Loucy (cell line): ENCODE measurements around the gene PPM1B.

Source experiments
- H2AFZ ChIP-seq: fragments of 200-600 bp; sonication (generic); 2 replicates; pipeline ENCODE4 v1.6.0; 2016; ENCODE audit warnings: antibody characterized with exemption, mild to moderate bottlenecking, low read length, moderate library complexity
- H3F3A ChIP-seq: fragments of 200-600 bp; 2 replicates; pipeline ENCODE4 v1.6.0; 2016; ENCODE audit warnings: antibody characterized with exemption, low read depth, mild to moderate bottlenecking
- H3K27me3 ChIP-seq: fragments of 200-600 bp; sonication (generic); 2 replicates; pipeline ENCODE4 v1.6.1; 2014; ENCODE audit warnings: low read length, mild to moderate bottlenecking; ENCODE audit not compliant: insufficient read depth, poor library complexity, severe bottlenecking
- H3K36me3 ChIP-seq: fragments of 200-600 bp; sonication (generic); 2 replicates; pipeline ENCODE4 v1.6.1; 2016; ENCODE audit warnings: low read length; ENCODE audit not compliant: insufficient read depth
- H3K4me1 ChIP-seq: fragments of 200-600 bp; sonication (generic); 2 replicates; pipeline ENCODE4 v1.5.1; 2014; ENCODE audit warnings: low read length, mild to moderate bottlenecking; ENCODE audit not compliant: insufficient read depth, poor library complexity, severe bottlenecking
- H3K4me2 ChIP-seq: fragments of 200-600 bp; sonication (generic); 2 replicates; pipeline ENCODE4 v1.6.0; 2014; ENCODE audit warnings: antibody characterized with exemption, low read length, low read depth, mild to moderate bottlenecking; ENCODE audit not compliant: poor library complexity, severe bottlenecking
- H3K4me3 ChIP-seq: fragments of 200-600 bp; sonication (generic); 2 replicates; pipeline ENCODE4 v1.5.1; 2014; ENCODE audit warnings: low read length, mild to moderate bottlenecking, mixed read lengths; ENCODE audit not compliant: poor library complexity, severe bottlenecking
- H3K79me2 ChIP-seq: fragments of 200-600 bp; sonication (generic); 2 replicates; pipeline ENCODE4 v1.6.1; 2014; ENCODE audit warnings: low read length; ENCODE audit not compliant: insufficient read depth
- H3K9ac ChIP-seq: fragments of 200-600 bp; sonication (generic); 2 replicates; pipeline ENCODE4 v1.6.0; 2014; ENCODE audit warnings: mild to moderate bottlenecking, low read depth, low read length, moderate library complexity; ENCODE audit not compliant: poor library complexity, severe bottlenecking
- H3K9me2 ChIP-seq: fragments of 200-600 bp; sonication (generic); replicated peaks from 2 replicates; pipeline ENCODE4 v1.6.1; 2016; ENCODE audit warnings: low read depth, low read length, mixed read lengths
- H3K9me3 ChIP-seq: fragments of 200-600 bp; sonication (generic); 2 replicates; pipeline ENCODE4 v1.6.1; 2014; ENCODE audit warnings: mild to moderate bottlenecking, antibody characterized with exemption, low read length, low read depth; ENCODE audit not compliant: insufficient read depth
- H4K20me1 ChIP-seq: fragments of 200-600 bp; sonication (generic); 2 replicates; pipeline ENCODE4 v1.6.0; 2014; ENCODE audit warnings: antibody characterized with exemption, low read length, mild to moderate bottlenecking; ENCODE audit not compliant: insufficient read depth, poor library complexity, severe bottlenecking
- EZH2phosphoT487 ChIP-seq: fragments of 200-600 bp; IDR thresholded peaks from 2 replicates; pipeline ENCODE4 v1.6.1; 2018; ENCODE audit warnings: antibody characterized with exemption, mild to moderate bottlenecking, moderate library complexity, borderline replicate concordance
- TF ChIP-seq, protein P1 (sequence below): fragments of 200-600 bp; sonication (generic); conservative IDR thresholded peaks from 2 replicates; pipeline ENCODE4 v1.5.1; 2014; ENCODE audit warnings: mild to moderate bottlenecking, antibody characterized with exemption, low read length

PPM1B gene

DNA sequence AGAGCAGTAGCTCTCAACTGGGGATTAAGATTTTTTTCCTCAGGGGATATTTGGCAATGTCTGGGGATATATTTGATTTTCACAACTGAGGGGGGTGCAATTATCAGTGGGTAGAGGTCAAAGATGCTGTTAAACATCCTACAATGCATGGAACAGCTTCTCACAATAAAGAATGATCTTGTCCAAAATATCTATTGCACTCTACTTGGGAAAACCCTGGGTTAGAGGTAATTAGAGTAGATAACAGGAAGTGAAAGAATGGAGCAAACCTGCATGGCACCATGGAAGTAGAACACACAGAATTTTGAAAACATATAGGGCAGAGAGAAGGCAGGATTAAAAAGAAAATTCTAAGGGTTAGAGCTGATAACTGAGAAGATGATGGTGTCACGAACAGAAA, 26.4 kb upstream of the PPM1B start:
- Histone ChIP-seq H3K9me3 (no peaks in the 10 kb centered on the region), H3K9ac (no peak overlapping the region)
- TF ChIP-seq EZH2phosphoT487 = no peak
- TF ChIP-seq, protein P1, sequence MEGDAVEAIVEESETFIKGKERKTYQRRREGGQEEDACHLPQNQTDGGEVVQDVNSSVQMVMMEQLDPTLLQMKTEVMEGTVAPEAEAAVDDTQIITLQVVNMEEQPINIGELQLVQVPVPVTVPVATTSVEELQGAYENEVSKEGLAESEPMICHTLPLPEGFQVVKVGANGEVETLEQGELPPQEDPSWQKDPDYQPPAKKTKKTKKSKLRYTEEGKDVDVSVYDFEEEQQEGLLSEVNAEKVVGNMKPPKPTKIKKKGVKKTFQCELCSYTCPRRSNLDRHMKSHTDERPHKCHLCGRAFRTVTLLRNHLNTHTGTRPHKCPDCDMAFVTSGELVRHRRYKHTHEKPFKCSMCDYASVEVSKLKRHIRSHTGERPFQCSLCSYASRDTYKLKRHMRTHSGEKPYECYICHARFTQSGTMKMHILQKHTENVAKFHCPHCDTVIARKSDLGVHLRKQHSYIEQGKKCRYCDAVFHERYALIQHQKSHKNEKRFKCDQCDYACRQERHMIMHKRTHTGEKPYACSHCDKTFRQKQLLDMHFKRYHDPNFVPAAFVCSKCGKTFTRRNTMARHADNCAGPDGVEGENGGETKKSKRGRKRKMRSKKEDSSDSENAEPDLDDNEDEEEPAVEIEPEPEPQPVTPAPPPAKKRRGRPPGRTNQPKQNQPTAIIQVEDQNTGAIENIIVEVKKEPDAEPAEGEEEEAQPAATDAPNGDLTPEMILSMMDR = no peak

DNA sequence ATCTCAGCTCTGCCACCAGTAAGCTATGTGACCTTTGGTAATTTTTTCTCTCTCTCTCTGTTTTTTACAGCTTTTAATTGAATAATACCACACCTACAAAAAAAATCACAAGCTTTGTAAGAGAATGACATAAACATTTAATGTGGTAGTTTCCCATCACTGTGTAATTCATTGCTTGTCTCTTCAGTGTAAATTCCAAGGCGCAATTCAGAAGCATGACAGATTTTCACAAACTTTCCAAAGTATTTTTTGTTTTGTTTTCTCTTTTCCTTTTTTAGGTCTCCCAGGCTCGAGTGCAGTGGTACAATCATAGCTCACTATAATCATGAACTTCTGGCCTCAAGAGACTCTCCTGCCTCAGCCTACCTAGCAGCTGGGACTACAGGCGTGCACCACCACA, 25.0 kb upstream of the PPM1B start:
- TF ChIP-seq, protein P1 = no peak
- no peak for TF ChIP-seq EZH2phosphoT487
- no peak overlapping the region for H3K9ac ChIP-seq

More for the DNA sequence above, 26.4 kb upstream of the PPM1B start:
- H2AFZ ChIP-seq = no peak overlapping the region
- no peaks in the 10 kb centered on the region for H3K36me3 ChIP-seq
- no peaks in the 10 kb centered on the region for H3K27me3 ChIP-seq
- no peaks in the 10 kb centered on the region for H3K9me2 ChIP-seq
- H3F3A ChIP-seq = no peaks in the 10 kb centered on the region
- peaks cover 14% of the 10 kb centered on the region for H3K4me1 ChIP-seq
- H3K4me3 ChIP-seq = no peak overlapping the region
- H3K4me2 ChIP-seq = no peak overlapping the region
- no peaks in the 10 kb centered on the region for H4K20me1 ChIP-seq
- H3K79me2 ChIP-seq = no peaks in the 10 kb centered on the region

GRCh38 chr2:44148999-44149398, 19.7 kb upstream of the PPM1B start:
- TF ChIP-seq, protein P1 = no peak
- no peak for TF ChIP-seq EZH2phosphoT487
- H3K79me2 ChIP-seq = no peaks in the 10 kb centered on the region
- H3K9ac ChIP-seq = no peak overlapping the region
- no peaks in the 10 kb centered on the region for H3K36me3 ChIP-seq
- H3K4me3 ChIP-seq = no peak overlapping the region
- H4K20me1 ChIP-seq = no peaks in the 10 kb centered on the region
- H3F3A ChIP-seq = no peaks in the 10 kb centered on the region
- no peaks in the 10 kb centered on the region for H3K9me2 ChIP-seq
- H3K9me3 ChIP-seq = no peaks in the 10 kb centered on the region
- no peak overlapping the region; the same call in 1 of the 2 replicates for H2AFZ ChIP-seq
- H3K4me2 ChIP-seq = no peak overlapping the region
- no peaks in the 10 kb centered on the region for H3K4me1 ChIP-seq
- no peaks in the 10 kb centered on the region for H3K27me3 ChIP-seq

More for the DNA sequence above, 25.0 kb upstream of the PPM1B start:
- Histone ChIP-seq H3K36me3 (no peaks in the 10 kb centered on the region), H3K27me3 (no peaks in the 10 kb centered on the region), H2AFZ (no peak overlapping the region), H3K4me3 (no peak overlapping the region), H3K4me1 (peaks cover 10% of the 10 kb centered on the region), H3K4me2 (no peak overlapping the region), H4K20me1 (no peaks in the 10 kb centered on the region), H3K9me3 (no peaks in the 10 kb centered on the region), H3F3A (no peaks in the 10 kb centered on the region), H3K9me2 (no peaks in the 10 kb centered on the region), H3K79me2 (no peaks in the 10 kb centered on the region)
